H1 (cell line): ENCODE measurements around the gene LRP1. TPM values are rescaled to one million over a fixed set of nuclear protein-coding genes. Genes with fewer than 3 reads are reported as not detected.

Experiments
- BRCA1 ChIP-seq: IDR thresholded peaks from 2 replicates; pipeline ENCODE4 v1.6.1; 2012; ENCODE audit warnings: low read depth, low read length, improper control_type of control experiment
- CHD2 ChIP-seq: IDR thresholded peaks from 2 replicates; pipeline ENCODE4 v1.6.1; 2012; ENCODE audit warnings: low read length, improper control_type of control experiment
- E2F6 ChIP-seq: IDR thresholded peaks from 2 replicates; pipeline ENCODE4 v1.6.1; 2012; ENCODE audit warnings: inconsistent platforms
- KDM1A ChIP-seq: fragments of 200-600, 300-600 bp; sonication (generic); IDR thresholded peaks from 2 replicates; pipeline ENCODE4 v1.7.1; 2016; ENCODE audit warnings: mild to moderate bottlenecking, low read length, borderline replicate concordance
- MAX ChIP-seq: IDR thresholded peaks from 2 replicates; pipeline ENCODE4 v1.6.1; 2012; ENCODE audit warnings: inconsistent platforms
- NANOG ChIP-seq: IDR thresholded peaks from 2 replicates; pipeline ENCODE4 v1.6.1; 2011; ENCODE audit warnings: low read length, low read depth, mild to moderate bottlenecking, inconsistent platforms; ENCODE audit not compliant: insufficient read depth, poor library complexity, severe bottlenecking
- RBBP5 ChIP-seq: IDR thresholded peaks from 2 replicates; pipeline ENCODE4 v1.7.1; 2012; ENCODE audit warnings: low read depth, mild to moderate bottlenecking, inconsistent platforms, low read length, moderate library complexity, borderline replicate concordance
- RNF2 ChIP-seq: fragments of 200-900, 300-1000 bp; sonication (generic); IDR thresholded peaks from 2 replicates; pipeline ENCODE4 v1.7.1; 2016; ENCODE audit warnings: borderline replicate concordance, low read depth, mild to moderate bottlenecking, antibody characterized with exemption, low read length; ENCODE audit not compliant: poor library complexity, severe bottlenecking; ENCODE audit errors: missing control alignments
- RXRA ChIP-seq: IDR thresholded peaks from 2 replicates; pipeline ENCODE4 v1.6.1; 2011; ENCODE audit warnings: low read depth, mild to moderate bottlenecking, low read length, moderate library complexity; ENCODE audit not compliant: insufficient read depth
- SIRT6 ChIP-seq: IDR thresholded peaks from one replicate; pipeline ENCODE4 v1.7.1; 2012; ENCODE audit warnings: low read length, inconsistent platforms
- SUZ12 ChIP-seq: fragments of 200-600 bp; sonication (generic); IDR thresholded peaks from 2 replicates; pipeline ENCODE4 v1.6.1; 2012; ENCODE audit warnings: mild to moderate bottlenecking, inconsistent platforms, low read length, moderate library complexity, mixed read lengths
- TCF12 ChIP-seq: IDR thresholded peaks from 2 replicates; pipeline ENCODE4 v1.6.1; 2011; ENCODE audit warnings: low read depth, mild to moderate bottlenecking, low read length
- polyA plus RNA-seq, 7 experiments: library from polyadenylated mRNA; depleted of rRNA in 3 of 7; stranded (reverse) in 5 of 7; unstranded in 2 of 7; fragments of >200 nt in 5 of 7; fragments of 200-250 nt in 2 of 7; gene quantifications; 1 replicate in 5 of 7; 2 replicates in 1 of 7; 4 replicates in 1 of 7; pipeline versions ENCODE4 v1.2.1 to v1.2.3, GENCODE V29; 2011 to 2013; ENCODE audit warnings: missing spikeins in 2 of 7, mixed read lengths in 2 of 7
- total RNA-seq: library from RNA; stranded (reverse); fragmentation: NEBNext Ultra II Directional; extraction: Animal tissue kit (Norgen Biotek cat#: 25700); gene quantifications from 2 replicates; pipeline ENCODE4 v1.2.1, GENCODE V29; 2021

Gene LRP1
- total and polyA plus RNA-seq, 2 of the 8 experiments (the other 6 are each of a cell fraction or from before 2014, with no cell fraction given): 35.3 to 92.5 TPM

- TF ChIP-seq E2F6: no peak
- TF ChIP-seq MAX: peak; percentile 75
- peak; percentile 46 for TF ChIP-seq CHD2
- TF ChIP-seq KDM1A: peak; percentile 61; the same call in 1 of the 2 replicates
- TF ChIP-seq TCF12: peak; percentile 42; the same call in 1 of the 2 replicates
- peak; percentile 2 for TF ChIP-seq NANOG
- TF ChIP-seq RNF2: no peak
- TF ChIP-seq RBBP5: 0 out of 2 replicates have a peak, but pooled peaks have one; percentile 38
- TF ChIP-seq SIRT6: no peak
- TF ChIP-seq SUZ12: no peak
- no peak for TF ChIP-seq BRCA1
- TF ChIP-seq RXRA: no peak
These were observed 110.7 kb downstream of the LRP1 start (continued) for GRCh38 chr12:57238854-57239554.
